ENCODE data around the gene RABGAP1L.
"Not testable (repeated sequence)": the region's sequence is repeated elsewhere in the genome, so short reads cannot be mapped to it uniquely, and the experiment has no call there.

Gene RABGAP1L

DNA sequence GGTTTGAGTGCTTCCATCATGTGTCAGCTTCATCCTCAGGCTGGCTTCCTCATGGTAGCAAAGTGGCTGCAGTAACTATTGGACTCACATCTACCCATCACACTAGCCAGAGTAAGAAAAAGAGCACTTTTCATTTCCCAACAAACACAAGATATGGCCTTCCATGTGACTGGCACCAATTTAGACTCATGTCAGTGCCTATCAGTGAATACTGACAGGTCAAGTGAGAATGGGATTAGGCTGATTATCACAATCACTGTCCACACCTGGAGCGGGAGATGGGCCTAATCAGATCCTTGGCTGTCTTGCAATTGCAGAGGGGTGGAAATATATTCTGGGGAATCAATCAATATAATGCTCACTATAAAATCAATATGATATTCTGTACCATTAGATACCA, 2.9 kb upstream of the RABGAP1L start:
- no peak for DNase-seq

DNA sequence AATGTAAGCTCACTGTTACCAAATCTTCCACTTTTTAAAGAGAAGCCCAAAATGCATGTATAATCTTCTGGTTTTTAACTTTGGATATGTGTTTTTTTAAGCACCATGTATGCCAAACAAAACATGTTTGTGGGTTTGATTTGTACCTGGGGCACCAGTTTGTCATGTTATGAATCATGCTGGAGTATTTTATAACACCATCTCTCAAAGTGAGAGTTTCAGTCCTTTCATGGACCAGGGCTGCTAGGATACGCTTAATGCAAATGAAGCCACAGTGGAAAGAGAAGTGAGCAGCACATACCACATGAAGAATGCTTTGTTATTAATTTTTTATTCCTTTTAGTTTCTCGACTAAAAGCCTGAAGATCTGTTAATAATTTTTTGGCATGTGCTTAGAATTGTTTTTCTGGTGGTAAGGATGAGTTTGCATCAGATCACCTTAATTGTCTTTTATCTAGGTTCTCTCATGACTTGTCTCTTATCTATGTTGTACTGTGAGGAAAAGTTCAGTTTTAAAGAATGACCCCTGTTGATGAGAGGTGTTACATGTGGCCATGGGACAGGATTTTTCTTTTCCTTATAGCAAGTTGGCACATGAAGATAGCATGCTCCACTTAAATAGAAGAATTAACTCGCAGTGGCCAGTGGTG, 2.0 kb upstream of the RABGAP1L start:
- DNase-seq = peak; percentile 37

DNA sequence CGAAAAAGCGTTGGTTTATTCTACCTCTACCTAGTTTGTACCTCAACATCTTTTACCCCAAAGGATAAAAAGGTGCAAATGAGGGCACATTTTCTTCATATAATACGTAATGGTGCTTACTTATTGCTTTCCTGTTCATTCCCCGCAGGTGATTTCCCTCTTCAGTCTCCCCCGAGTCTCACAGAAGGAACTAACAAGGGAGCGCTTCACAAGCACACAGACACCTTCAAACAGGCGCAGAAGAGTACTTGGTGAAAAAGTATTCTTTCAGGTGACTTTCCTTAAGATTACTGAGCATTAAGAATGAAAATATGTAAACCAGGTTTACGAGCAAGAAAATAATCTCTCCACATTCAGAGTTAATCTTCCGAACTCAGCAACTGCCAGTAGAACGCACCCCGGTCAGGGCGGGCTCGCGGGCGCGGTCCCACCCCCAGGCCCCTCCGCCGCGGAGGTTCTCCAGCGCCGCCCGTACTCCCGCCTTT, 511 bp upstream of the RABGAP1L start:
- DNase-seq = peak; percentile 68

DNA sequence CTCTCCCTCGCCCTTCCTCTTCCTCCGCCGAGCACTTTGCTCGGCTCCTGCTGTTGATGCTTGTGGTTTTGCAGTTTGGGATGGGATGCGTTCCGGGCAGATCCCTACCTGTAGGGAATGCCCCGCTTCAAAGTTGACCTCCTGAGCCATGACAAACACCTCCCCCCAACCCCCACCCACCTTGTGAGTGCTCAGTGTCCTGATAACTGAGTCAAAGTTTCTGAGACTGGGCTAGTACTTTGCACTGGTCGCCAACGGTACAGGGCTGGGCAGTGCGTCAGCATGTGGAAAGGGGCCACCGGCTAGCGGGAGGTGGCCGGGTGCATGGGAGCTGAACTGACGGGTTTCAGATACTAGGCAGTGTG, 771 bp downstream of the RABGAP1L start:
- DNase-seq = no peak

DNA sequence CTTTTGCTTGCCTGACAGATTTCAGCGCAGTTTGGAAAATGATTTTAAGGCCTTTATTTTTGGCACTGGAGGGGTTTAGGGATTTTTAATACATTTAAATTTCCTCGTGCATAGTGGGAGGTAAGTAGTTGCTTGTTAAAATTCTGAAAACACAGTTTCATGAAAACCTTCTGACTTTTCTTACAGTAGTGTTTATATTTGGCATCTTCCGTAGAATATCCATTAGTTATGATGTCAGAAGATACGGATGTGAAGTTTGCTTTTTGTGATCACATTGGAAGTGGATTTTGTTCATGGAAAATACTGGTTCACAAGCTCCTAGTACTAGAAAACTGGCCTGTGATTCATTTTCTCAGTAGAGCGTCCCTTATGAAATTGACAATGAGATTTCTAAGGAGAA, 1.3 kb downstream of the RABGAP1L start:
- DNase-seq = no peak

DNA sequence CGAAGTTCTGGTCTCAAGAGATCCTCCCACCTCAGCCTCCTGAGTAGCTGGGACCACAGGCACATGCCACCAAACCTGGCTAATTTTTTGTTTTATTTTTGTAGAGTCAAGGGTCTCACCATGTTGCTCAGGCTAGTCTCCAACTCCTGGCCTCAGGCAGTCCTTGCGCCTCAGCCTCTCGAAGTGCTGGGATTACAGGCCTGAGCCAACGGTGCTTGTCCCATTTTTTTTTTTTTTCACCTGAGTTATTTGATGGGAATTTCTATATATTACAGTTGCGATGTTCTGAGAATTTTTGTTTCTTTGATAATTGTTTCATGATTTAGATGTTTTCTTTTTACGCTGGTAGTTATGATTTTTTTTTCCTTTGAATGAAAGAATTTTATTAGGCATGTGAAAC, 2.5 kb downstream of the RABGAP1L start:
- DNase-seq = no peak

DNA sequence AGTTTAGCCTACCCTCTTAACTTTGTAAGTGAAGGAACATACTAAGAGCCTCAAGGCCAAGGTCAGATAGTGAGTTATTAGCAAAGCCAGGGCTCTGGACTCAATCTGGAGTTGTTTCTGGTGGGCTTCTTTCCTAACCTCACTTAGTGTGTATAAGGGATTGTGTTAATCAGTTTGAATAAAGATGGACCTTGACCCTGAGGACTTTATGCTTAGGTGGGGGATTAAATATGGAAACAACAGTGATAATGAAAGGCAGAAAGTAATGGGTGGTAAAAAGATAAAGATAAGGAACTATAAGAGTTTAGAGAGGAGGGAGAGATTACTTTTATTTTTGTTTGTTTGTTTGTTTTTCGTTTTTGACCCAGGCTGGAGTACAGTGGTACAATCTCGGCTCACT, 5.5 kb downstream of the RABGAP1L start:
- no peak for DNase-seq

DNA sequence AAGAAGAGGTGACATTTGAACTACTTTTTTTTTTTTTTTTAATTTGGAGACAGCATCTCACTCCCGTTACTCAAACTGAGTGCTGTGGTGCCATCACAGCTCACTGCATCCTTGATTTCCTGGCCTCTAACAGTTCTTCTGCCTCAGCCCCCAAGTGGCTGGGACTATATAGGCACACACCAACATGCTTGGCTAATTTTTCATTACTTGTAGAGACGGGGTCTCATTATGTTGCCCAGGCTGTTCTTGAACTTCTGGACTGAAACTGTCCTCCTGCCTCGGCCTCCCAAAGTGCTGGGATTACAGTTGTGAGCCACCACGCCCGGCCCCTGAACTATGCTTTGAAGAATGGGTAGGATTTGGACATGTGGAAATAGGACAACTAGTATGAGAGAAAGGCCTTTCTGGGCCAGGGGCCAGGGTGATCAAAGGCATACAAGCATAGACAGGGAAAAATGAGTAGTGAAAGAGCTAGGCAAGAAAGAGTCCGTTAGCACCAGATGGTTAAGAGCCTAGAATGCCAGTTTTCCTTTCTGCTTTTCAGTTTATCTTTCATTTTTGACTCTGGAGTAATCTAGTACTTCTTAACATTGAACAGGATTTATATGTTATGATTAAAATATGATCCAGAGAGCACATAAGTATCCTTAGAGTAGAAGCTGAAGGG, 6.3 kb downstream of the RABGAP1L start:
- DNase-seq = no peak

DNA sequence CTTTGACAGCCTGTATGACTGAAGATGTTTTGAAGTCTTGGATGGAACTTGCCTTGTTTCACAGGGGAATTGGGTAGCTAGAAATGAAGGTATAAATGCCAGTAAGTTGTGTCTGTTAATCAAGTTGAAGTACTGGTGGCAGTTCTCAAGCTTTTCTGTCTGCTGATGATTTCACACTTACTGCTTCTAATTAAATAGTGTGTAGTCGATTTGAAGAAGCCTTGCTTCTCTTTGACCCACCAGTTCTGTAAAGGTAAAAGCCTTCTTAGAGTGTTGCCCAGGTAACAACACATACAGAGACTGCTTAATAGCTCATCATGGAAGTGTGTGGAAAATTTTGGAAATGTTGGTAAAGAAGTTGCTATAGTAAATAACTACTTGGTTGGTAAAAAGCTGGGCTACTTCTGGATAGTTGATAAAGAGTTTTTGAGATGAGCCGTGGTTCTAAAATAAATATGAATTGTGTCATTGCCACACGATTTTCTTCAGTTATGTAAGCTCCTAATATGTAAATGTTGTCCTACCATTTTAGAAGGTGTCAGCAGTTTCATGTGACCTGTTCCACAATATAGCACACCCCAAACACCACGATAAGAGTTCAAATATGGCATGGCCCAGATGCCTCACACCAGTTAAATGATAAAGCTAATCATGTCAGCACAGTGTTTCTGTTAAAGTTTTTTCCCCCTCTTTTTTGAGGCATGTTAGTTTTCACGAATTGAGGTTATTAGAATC, 7.4 kb downstream of the RABGAP1L start:
- no peak for DNase-seq

DNA sequence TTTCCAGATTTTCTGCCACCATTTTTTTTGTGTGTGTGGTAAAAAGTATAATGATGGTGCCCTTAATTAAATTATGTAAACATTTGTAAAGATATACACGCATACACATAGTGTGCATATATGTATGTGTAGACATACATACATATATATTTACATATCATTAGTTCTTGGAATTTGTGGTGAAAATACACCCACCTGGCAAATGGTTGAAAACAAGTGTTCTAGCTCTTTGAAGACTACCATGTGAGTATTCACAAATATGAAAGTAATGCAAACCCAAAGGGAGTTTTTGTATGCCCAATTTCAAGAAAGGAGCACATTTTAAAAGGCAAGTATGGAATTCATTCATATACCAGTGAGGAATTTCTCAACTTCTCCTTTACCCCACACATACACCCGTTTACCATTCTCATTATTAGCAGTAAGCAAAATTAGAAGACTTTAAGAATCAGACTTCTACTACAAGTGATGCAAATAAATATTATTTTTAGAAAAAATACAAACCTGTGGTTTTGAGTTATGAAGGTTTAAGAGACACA, 8.0 kb downstream of the RABGAP1L start:
- no peak for DNase-seq

DNA sequence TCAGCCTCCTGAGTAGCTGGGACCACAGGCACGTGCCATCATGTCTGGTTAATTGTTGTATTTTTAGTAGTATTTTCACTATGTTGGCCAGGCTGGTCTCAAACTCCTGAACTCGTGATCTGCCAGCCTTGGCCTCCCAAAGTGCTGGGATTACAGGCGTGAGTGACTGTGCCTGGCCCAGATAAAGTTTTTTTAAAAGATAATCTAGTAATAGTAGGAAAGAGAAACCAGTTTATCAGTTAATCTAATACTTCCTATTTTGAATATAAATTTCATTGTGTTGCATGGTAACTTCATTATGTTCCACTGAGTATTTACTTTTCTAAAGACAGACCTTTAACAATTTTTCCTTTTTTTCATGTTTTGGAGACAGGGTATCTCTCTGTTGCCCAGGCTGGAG, 10.0 kb downstream of the RABGAP1L start:
- DNase-seq = no peak

DNA sequence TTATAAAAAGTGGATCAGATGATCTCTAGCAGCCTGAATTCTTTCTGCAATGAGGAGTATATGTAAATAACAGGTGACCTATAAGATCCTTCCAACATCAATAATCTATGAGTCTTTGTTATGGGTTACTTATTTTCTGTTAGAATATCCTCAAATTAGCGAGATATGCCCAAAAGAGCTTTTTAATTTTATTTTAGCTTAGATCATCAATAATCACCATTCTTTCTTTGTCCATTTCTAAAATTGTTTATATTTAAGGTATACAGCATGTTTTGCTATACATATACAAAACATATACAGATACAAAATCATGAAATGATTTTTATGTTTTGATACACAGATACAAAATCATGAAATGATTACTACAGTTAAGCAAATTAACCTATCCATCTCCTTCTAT, 11.8 kb downstream of the RABGAP1L start:
- DNase-seq = no peak

DNA sequence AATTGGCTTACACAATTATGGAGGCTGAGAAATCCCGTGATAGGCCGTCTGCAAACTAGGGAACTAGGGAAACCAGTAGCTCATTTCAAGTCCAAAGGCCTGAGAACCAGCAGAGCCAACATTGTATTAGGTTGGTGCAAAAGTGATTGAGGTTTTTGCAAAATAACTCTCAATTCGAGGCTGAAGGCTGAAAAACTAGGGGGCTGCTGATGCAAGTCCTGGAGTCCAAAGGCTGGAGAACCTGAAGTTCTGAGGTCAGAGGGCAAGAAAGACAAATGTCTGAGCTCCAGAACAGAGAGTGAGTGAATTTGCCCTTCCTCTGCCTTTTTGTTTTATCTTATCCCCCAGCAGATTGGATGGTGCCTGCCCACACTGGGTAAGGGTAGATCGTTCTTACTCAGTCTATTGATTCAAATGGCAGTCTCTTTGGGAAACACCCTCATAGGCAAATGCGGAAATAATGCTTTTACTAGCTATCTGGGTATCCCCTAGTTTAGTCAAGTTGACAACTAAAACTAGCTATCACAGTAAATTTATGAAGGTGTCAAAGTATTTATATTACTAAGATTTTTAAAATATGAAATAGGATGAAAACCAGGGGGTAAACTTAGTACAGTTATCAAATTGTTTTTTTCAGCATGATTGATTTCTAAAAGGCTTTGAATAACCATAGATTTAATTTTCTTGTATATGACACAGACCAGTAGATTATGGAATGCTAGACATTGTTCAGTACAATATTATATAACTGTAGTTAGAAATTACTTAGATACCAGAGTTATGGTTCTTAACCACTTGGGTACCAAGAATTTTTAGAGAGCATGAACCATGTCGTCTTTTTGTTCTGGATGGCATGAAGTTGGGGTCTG, 15.4 kb downstream of the RABGAP1L start:
- DNase-seq = no peak

DNA sequence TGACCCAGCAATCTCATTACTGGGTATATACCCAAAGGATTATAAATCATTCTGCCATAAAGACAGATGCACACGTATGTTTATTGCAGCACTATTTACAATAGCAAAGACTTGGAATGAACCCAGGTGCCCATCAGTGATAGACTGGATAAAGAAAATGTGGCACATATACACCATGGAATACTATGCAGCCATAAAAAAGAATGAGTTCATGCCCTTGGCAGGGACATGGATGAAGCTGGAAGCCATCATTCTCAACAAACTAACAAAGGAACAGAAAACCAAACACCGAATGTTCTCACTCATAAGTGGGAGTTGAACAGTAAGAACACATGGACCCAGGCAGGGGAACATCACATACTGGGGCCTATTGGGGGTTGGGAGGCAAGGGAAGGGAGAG, 19.1 kb downstream of the RABGAP1L start:
- not testable (repeated sequence) for DNase-seq

DNA sequence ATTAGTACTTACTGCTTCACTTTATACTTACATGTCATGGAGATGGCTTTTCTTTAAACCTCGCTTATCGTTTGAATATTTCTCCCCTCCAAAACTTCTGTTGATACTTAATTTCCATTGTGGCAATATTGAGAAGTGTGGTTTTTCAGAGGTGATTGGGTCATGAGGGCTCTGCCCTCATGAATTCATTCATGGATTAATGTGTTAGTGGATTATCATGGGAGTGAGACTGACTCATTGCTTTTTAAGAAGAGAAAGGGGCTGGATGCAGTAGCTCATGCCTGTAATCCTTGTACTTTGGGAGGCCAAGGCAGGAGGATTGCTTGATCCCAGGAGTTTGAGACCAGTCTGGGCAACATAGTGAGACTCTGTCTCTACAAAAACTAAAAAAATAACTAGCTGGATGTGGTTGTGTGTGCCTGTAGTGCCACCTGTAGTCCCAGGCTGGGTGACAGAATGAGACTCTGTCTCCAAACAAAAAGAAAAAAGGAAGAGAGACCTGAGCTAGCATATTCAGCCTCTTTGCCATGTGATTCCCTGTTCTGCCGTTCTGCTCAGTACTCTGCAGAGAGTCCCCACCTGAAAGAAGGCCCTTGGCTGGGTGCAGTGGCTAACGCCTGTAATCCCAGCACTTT, 30.2 kb downstream of the RABGAP1L start:
- no peak for DNase-seq

DNA sequence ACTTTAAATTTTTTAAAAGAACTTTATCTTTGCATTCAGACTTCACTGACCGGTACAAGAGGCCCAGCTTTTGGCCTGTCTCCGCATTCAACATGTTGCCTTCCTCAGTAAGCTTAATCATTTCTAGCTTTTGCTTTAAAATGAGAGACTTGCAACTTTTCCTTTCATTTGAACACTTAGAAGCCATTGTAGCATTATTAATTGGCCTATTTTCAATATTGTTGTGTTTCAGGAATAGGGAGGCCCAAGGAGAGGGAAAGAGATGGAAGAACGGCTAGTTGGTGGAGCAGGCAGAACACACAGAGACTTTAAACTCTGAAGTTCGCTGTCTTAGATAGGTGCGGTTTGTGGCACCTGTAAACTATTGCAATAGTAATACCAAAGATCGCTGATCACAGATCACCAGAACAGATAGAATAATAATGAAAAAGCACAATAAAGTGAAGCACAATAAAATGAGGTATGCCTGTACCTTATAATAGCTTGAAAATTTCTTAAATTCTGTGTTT, 31.4 kb downstream of the RABGAP1L start:
- DNase-seq = no peak

DNA sequence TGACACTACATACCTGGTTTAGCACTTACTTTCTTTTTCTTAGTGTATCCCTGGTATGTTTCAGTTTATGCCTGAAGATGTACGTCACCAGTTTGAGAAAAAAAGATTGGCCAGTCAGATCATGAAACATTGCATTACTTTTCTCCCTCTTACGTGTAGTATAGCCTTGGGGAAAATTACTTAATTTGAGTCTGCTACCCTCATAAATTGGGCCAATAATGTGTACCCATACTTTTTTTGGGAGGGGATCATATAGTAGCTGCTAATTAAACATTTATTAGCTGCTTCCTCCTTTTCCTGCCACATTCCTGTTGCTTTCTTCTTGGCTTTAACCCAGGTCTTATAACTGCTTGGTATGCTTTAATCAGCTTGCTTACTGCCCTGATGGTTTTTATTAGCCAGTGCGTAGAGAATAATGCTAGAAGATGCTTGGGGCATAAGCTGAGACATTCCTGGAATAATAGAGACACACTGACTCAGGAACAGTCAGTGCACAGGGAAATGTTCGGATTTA, 32.1 kb downstream of the RABGAP1L start:
- DNase-seq = peak; percentile 25

DNA sequence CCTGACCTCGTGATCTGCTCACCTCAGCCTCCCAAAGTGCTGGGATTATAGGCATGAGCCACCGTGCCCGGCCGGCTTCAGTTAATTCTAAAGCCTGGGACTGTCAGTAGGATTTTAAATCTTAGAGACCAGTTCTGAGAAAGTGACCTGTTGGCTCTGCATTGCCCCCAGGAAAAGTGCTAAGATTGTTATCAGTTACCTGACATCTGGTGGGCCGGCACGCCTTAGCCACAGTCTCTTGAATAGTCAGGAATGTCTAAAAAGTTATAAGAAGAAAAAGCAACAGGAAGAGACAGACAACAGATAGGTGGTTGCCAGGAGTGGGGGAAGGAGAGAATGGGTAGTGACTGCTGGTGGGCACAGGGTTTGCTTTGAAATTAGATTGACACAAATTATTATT, 35.1 kb downstream of the RABGAP1L start:
- DNase-seq = no peak

DNA sequence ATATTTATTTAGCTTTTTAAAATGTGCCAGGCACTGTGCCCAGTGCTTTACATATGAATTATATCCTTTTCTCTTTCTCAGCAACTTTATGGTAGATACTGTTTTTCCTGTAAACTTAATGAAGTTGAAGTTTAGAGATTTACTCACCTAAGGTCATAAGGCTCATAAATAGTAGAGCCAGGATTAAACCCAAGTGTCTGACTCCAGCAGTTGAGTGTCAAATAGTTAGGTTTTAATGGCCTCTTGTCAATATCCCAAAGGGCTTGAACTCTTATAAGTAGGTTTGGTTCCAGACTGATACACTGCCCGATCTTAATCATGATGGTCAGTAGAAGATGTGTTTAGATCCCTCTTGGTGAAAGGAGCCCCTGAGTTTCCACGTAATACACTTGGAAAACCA, 37.8 kb downstream of the RABGAP1L start:
- no peak for DNase-seq

DNA sequence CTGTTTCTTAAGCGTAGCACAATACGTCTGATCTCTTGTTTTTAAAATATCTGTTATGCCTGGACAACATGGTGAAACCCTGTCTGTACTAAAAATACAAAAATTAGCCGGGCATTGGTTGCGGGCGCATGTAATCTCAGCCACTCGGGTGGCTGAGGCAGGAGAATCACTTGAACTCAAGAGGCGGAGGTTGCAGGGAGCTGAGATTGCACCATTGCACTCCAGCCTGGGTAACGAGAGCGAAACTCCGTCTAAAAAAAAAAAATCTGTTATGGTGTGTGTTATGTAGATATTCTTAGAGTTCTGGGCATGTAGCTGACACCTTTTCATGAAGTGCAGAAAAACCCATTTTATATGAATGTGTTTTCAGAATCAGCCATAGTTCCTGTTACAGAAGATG, 38.2 kb downstream of the RABGAP1L start:
- DNase-seq = no peak

DNA sequence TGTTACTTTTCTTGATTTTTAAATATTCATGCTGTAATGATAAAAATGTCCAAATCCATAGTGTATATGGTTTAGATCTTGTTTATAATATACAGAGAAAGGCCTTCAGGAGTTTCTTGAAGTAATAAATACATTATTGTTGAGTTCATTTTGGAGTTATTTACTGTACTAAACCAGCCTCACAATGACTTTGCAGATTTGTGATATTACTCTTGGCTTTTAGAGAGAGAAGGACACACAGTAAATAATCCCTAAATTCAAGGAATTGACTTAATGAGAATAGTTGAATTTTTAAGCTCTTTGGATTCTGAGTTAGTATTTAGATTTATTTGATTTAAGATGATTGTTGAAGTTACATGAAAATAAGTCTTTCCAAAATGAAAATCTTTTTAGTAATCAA, 38.9 kb downstream of the RABGAP1L start:
- DNase-seq = no peak

DNA sequence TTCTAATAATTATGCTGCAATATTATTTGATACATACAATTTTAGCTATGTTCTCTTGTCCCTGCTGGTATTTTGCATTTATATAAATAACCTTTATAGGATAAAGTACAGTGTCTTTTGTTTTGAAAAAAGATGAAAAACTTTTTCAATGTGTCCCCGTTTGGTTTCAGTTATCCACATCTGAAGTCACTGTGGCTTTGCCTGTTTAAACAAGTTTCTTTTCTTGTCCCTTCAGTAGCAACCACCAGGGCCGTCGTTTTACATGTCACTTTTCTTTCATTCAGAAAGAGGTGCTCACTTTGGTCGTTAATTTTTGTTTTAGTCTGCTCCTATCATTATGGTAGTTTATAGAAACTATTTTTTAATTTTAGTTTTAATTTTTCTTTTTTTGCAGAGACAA, 41.4 kb downstream of the RABGAP1L start:
- DNase-seq = peak; percentile 18

Data from CD4-positive, alpha-beta T cell treated with Interleukin-17A for 1 hour (primary cell).